Embryonic facial prominence (tissue), 1 donor: Measurements from ENCODE around the gene CXorf65.

ENCODE experiments used
- DNase-seq: peaks from one replicate; pipeline ENCODE4 v3.0.0-alpha.2; 2016; ENCODE audit errors: extremely low spot score

Gene CXorf65

DNA sequence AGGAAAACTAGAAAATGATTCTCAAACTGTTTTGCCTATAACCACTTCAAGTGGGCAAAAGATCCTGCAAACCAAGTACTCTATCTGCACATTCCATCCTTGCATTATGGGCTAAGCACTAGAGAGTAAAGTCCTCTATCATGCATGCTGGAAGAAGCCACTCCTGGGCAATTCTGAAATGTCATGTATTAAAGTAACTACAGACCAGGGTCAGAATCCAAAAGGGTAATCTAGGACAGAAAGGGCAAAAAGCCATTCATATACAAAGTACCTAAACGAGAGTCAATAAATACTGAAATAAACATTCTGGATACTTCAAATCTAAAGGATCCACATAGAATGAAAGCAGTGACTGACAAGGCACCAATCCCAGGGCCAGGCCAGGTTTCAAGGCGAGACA is 39.5 kb downstream of the CXorf65 start:
- no peak for DNase-seq

DNA sequence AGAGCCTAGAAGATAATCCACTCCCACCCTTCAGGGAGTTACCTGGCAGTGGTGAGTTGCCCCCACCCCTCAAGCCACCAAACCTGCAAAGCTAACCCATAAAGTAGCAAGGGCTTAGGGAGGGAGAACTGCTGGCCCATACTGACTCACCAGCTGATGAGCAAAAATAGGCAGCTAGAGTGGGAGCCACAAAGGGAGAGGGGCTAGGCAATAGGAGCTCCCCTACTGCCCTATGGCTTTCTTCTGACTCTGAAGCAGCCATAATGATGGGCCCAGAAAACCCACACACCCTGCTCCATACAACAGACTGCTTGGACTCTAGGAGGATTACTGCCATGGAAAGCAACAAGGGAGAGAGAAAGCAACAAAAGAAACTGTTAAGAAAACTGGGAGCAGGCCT is 46.4 kb downstream of the CXorf65 start:
- no peak for DNase-seq

DNA sequence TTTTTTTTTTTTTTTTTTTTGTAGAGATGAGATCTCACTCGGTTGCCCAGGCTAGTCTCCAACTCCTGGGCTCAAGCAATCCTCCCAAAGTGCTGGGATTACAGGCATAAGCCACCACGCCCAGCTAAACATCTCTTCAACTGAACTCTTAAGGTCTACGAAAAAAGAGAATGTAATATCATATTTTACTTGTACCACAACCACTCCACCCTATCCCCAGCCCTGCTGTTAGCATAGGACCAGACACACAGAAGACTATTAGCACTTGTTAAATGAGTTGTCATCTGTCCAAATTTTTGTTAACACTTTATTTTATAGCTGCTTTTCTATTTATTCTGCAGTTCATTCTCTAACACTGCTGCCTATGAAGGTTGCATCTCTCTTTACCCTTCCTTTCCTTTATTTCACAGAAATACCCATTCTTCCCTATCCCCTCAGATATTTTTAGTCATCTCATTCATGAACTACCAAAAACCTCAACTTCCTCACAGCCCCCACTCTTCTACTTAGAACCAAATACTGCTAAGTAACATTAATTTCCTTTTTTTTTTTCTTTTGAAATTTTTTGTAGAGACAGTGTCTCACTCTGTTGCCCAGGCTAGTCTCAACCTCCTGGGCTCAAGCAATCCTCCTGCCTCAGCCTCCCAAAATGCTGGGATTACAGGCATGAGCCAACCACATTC is 48.6 kb downstream of the CXorf65 start:
- DNase-seq, result no peak

DNA sequence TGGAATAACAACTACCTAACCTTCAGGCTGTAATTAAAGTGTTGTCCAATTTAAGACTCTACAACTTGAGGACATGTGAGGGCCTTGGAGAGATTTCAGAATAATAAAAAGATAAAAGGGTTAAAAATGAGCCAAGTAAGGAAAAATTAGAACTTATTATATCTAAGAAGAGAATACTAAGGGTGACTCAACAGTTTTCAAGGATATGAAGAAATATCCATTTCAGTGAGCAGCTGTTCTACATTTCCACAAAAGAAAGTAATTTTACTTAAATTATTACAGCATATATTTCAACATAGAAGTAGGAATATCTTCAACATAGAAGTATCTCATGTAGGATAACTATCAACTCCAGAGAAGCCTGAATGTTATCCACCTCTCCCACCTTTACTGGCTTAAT is 49.7 kb downstream of the CXorf65 start:
- no peak for DNase-seq
